Measurements from ENCODE around the gene ELF1. TPM values are rescaled to one million over a fixed set of nuclear protein-coding genes. Genes with fewer than 3 reads are reported as not detected.

The ELF1 gene
- total RNA-seq, 4 donors from 2014 or later, result 38.0 to 123 (median 105) TPM

GRCh38 chr13:41008349-41008980 is 10.7 kb downstream of the ELF1 start:
- H3K4me3 ChIP-seq, result no peak overlapping the region
- peak overlapping the region; percentile 6 to 74 (median 42) for H3K27ac ChIP-seq
- in situ Hi-C loops (cut with MboI; ENCODE audit: low pct_ligation_motif_present in 1 of 4, low pct_unique_long_range_greater_than_20kb in 1 of 4, low sequenced_read_pairs in 3 of 4) (no loop called here), intact Hi-C loops (cut with DNase I; ENCODE audit: low total_unique reads) (no loop called here)
- no peaks in the 10 kb centered on the region for H3K9me3 ChIP-seq
- 36 to 80% methylated on average over 2 of the region's 2 CpGs for WGBS, 2 donors (ENCODE audit: low coverage in 1 of 2)
- no peaks in the 10 kb centered on the region for H3K36me3 ChIP-seq
- peaks cover 37 to 95% (median 67%) of the 10 kb centered on the region in 4 donors for H3K4me1 ChIP-seq
- TF ChIP-seq POLR2AphosphoS5 (IDR thresholded peaks at IDR 0.05) (no peak), EP300 (IDR thresholded peaks at IDR 0.05; ENCODE audit: low read depth) (no peak), POLR2A (IDR thresholded peaks at IDR 0.05) (no peak)
- TF ChIP-seq, protein P1, sequence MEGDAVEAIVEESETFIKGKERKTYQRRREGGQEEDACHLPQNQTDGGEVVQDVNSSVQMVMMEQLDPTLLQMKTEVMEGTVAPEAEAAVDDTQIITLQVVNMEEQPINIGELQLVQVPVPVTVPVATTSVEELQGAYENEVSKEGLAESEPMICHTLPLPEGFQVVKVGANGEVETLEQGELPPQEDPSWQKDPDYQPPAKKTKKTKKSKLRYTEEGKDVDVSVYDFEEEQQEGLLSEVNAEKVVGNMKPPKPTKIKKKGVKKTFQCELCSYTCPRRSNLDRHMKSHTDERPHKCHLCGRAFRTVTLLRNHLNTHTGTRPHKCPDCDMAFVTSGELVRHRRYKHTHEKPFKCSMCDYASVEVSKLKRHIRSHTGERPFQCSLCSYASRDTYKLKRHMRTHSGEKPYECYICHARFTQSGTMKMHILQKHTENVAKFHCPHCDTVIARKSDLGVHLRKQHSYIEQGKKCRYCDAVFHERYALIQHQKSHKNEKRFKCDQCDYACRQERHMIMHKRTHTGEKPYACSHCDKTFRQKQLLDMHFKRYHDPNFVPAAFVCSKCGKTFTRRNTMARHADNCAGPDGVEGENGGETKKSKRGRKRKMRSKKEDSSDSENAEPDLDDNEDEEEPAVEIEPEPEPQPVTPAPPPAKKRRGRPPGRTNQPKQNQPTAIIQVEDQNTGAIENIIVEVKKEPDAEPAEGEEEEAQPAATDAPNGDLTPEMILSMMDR (IDR thresholded peaks at IDR 0.05), result no peak
- H3K27me3 ChIP-seq, result no peaks in the 10 kb centered on the region
- DNase-seq, result no peak

DNA sequence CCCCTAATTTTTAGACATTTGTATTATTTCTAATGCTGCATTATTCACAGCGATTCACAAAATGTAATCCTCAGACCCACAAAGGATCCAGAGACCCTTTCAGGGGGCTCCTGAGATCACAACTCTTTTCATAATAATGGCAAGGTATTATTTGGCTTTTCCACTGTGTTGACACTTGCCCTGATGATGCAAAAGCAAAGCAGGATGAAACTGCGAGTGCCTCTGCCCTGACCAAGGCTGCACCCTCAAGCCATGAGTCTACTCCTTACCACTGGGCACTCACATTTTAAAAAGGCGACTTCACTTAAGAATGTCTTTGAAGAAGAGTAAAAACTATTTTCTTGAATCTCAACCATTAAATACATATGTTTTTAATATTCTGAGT is 11.4 kb downstream of the ELF1 start:
- Histone ChIP-seq H3K9me3 (no peaks in the 10 kb centered on the region), H3K4me1 (peaks cover 37 to 95% (median 67%) of the 10 kb centered on the region in 4 donors), H3K27me3 (no peaks in the 10 kb centered on the region), H3K36me3 (no peaks in the 10 kb centered on the region), H3K27ac (peak overlapping the region; percentile 6 to 74 (median 42)), H3K4me3 (no peak overlapping the region)
- intact Hi-C loops (cut with DNase I; ENCODE audit: low total_unique reads) (no loop called here), in situ Hi-C loops (cut with MboI; ENCODE audit: low pct_ligation_motif_present in 1 of 4, low pct_unique_long_range_greater_than_20kb in 1 of 4, low sequenced_read_pairs in 3 of 4) (no loop called here)
- no peak for DNase-seq
- TF ChIP-seq POLR2AphosphoS5 (IDR thresholded peaks at IDR 0.05) (no peak), EP300 (IDR thresholded peaks at IDR 0.05; ENCODE audit: low read depth) (no peak), POLR2A (IDR thresholded peaks at IDR 0.05) (no peak)
- TF ChIP-seq, protein P1 (IDR thresholded peaks at IDR 0.05), result no peak
- 54 to 72% methylated on average over 3 of the region's 3 CpGs for WGBS, 2 donors (ENCODE audit: low coverage in 1 of 2)

GRCh38 chr13:41006978-41007743 is 12.0 kb downstream of the ELF1 start:
- in situ Hi-C loops (cut with MboI; ENCODE audit: low pct_ligation_motif_present in 1 of 4, low pct_unique_long_range_greater_than_20kb in 1 of 4, low sequenced_read_pairs in 3 of 4), result no loop called here
- TF ChIP-seq POLR2A (IDR thresholded peaks at IDR 0.05), result no peak
- no peak for TF ChIP-seq EP300 (IDR thresholded peaks at IDR 0.05; ENCODE audit: low read depth)
- TF ChIP-seq POLR2AphosphoS5 (IDR thresholded peaks at IDR 0.05), result no peak
- TF ChIP-seq, protein P1 (IDR thresholded peaks at IDR 0.05), result no peak
- H3K4me1 ChIP-seq, result peaks cover 37 to 95% (median 66%) of the 10 kb centered on the region in 4 donors
- H3K27me3 ChIP-seq, result no peaks in the 10 kb centered on the region
- no peaks in the 10 kb centered on the region for H3K36me3 ChIP-seq
- intact Hi-C loops (cut with DNase I; ENCODE audit: low total_unique reads), result no loop called here
- H3K9me3 ChIP-seq, result no peaks in the 10 kb centered on the region
- 45 to 59% methylated on average over 6 of the region's 6 CpGs for WGBS, 2 donors (ENCODE audit: low coverage in 1 of 2)
- no peak overlapping the region for H3K4me3 ChIP-seq
- H3K27ac ChIP-seq, result peak overlapping the region in 3 of 4 donors; percentile 34 to 74 (median 54)
- no peak for DNase-seq

GRCh38 chr13:41006306-41006705 is 12.8 kb downstream of the ELF1 start:
- in situ Hi-C loops (cut with MboI; ENCODE audit: low pct_ligation_motif_present in 1 of 4, low pct_unique_long_range_greater_than_20kb in 1 of 4, low sequenced_read_pairs in 3 of 4) (no loop called here), intact Hi-C loops (cut with DNase I; ENCODE audit: low total_unique reads) (no loop called here)
- H3K9me3 ChIP-seq, result no peaks in the 10 kb centered on the region
- peak overlapping the region; percentile 54 to 74 (median 70) for H3K27ac ChIP-seq
- no peak overlapping the region for H3K4me3 ChIP-seq
- no peaks in the 10 kb centered on the region for H3K36me3 ChIP-seq
- 10 to 21% methylated on average over 3 of the region's 3 CpGs for WGBS, 2 donors (ENCODE audit: low coverage in 1 of 2)
- TF ChIP-seq EP300 (IDR thresholded peaks at IDR 0.05; ENCODE audit: low read depth), result no peak
- TF ChIP-seq, protein P1 (IDR thresholded peaks at IDR 0.05), result no peak
- TF ChIP-seq POLR2A (IDR thresholded peaks at IDR 0.05), result no peak
- TF ChIP-seq POLR2AphosphoS5 (IDR thresholded peaks at IDR 0.05), result no peak
- no peaks in the 10 kb centered on the region for H3K27me3 ChIP-seq
- DNase-seq, result no peak
- peaks cover 30 to 95% (median 60%) of the 10 kb centered on the region in 4 donors for H3K4me1 ChIP-seq
